GM18511 (cell line): ENCODE results near the gene SERGEF.

Experiments used
- ATAC-seq: cut with Tn5 transposase; IDR thresholded peaks from one replicate; pipeline ENCODE4 v1.9.1; 2021; ENCODE audit warnings: mild to moderate bottlenecking, moderate library complexity; ENCODE audit not compliant: unreplicated experiment

The SERGEF gene

DNA sequence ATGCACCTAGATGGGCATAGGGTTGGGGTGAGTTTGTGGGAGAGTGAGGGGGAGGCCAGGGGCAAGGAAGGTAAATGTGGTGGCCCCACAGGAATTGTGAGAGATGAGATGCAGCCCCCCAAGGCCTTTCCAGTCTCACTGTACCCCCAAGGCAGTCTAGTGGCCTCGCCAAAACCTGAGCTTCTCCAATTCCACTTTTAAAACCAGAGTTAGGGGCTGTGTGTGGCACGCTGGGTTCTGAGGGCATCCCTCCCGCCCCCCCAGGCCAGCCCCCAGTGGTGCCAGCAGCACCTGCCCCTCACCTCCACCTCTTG, 237.9 kb downstream of the SERGEF start:
- ATAC-seq: no peak

DNA sequence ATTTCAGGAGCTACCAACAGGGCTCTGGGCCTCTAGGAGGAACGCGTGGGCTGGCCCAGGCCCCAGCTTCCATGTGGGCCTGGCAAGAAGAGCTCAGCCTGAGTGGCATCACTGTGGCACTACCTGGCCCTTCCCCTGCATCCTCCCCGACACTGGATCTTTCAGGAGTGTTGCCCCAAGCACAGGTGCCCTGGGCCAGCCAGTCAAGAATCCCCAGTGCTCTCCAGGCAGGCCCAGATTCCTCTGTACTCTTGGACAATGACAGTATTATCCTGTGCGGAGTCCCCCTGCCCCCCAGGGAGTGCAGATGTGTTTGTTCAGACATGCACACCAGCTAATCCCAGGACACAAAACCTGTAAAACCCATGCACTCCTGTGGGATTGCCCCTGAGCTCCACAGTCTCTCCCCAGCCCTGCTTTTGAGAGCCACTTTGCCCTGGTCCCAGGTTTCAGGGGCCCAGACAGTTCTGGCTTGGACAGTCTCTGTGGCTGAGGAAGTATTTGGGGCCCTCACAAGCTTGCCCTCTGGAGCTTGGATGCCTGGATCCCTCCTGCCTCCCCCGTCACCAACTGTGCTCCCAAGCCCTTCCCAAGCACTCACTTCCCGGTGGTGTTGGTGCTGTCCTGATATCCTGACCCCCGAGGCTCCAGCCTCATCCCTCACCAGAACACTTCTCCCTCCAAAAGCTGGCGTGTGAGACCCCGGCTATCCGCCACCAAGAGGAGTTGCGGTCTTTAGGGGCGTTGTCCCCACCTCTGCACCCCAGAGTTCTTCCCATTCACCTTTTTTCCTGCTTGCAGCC, 238.4 kb downstream of the SERGEF start:
- ATAC-seq: no peak

DNA sequence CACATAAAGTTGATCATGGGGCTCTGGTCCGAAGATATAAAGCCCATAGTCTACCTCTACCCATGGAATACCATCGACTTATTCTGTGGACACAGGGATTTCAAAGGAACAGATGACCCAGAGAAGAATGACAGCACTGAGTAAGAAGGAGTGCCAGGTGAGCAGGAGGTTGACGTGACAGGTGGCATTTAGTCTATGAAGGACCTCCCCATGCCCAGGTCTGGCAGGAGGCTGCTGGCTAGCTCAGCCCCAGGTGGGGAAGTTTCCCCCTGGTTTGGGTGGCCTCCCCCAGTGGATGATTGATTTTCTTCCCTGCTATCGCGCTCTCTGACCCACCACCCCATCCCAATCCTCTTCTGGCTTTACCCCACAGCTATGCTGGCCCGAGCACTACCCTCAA, 239.2 kb downstream of the SERGEF start:
- no peak for ATAC-seq

DNA sequence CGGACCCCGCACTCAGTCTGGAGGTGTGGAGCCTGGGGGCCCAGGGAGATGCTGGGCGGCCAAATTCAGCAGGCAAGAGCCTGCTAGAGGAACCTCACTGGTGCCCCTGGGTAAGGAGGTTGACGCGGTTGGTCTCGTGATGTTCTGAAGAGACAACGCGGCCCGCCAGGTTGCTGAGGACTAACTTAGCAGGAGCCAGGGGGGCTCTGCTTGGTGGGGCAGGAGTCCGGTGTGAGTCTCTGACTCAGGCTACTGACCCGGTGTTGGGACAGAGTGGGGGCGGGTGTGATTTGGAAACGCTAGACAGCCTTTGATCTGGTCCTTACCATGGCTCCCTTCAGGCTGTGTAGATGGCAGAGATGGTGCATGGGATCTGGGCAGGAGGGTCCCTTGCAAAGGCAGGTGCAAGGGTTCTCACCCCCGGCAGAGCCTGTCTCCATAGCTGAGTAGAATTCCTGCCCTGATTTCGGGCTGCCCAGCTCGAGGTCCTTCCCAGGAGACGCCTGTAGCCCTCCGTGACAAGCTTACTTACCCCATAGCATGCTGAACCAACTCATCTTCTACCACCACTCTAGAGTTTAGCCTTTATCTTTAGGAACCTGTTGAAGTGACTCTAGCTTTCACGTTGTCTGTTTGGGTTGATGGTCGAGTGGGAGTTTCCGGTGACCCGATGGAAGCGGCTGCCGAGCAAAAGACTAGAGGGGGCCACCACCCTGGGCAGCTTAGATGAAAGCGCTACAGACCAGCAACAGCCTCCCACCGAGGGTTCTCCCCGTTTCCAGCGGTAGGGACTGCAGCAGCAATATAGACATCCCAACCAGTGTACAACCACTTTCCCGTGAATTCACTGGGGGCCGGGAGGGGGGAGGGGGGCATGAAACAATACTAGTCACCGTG, 239.9 kb downstream of the SERGEF start:
- ATAC-seq: no peak

DNA sequence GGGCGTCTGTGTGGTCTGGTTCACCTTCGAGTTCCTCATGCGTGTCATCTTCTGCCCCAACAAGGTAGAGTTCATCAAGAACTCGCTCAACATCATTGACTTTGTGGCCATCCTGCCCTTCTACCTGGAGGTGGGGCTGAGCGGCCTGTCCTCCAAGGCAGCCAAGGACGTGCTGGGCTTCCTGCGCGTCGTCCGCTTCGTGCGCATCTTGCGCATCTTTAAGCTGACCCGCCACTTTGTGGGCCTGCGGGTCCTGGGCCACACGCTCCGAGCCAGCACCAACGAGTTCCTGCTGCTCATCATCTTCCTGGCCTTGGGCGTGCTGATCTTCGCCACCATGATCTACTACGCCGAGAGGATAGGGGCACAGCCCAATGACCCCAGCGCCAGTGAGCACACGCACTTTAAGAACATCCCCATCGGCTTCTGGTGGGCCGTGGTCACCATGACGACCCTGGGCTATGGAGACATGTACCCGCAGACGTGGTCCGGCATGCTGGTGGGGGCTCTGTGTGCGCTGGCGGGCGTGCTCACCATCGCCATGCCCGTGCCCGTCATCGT, 240.9 kb downstream of the SERGEF start:
- ATAC-seq: no peak

DNA sequence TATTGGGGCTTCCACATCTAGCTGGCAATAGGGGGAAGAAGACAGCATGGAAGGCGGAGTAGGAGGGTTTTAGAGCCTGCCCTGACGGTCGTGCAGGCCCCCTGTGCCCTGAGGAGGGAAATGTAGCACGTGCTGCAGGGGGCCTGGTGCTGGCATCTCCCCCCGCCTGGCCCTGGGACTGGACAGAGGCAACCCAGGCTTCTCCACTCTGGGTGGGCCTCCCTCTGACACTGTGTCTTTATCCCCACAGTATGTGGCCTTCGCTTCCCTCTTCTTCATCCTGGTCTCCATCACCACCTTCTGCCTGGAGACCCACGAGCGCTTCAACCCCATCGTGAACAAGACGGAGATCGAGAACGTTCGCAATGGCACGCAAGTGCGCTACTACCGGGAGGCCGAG, 241.4 kb downstream of the SERGEF start:
- ATAC-seq: no peak

DNA sequence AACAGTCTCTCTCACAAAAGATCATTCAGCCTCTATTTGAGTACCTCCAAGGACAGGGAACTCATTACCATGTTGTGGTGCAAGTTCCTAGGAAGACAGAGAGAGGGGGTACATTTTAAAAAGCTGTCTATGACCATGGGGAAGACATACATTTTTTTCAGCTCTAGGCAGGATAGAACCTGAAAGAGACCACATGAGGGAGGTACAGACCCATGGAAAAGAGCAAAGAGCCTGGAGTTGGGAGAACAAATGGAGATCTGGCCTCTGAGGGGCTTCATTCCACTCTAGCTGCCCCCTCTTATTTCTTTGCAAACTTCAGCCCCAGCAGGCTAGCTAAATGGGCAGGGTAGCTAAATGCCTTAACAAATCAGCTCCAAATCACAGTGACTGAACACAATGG, 241.9 kb downstream of the SERGEF start:
- ATAC-seq: no peak

DNA sequence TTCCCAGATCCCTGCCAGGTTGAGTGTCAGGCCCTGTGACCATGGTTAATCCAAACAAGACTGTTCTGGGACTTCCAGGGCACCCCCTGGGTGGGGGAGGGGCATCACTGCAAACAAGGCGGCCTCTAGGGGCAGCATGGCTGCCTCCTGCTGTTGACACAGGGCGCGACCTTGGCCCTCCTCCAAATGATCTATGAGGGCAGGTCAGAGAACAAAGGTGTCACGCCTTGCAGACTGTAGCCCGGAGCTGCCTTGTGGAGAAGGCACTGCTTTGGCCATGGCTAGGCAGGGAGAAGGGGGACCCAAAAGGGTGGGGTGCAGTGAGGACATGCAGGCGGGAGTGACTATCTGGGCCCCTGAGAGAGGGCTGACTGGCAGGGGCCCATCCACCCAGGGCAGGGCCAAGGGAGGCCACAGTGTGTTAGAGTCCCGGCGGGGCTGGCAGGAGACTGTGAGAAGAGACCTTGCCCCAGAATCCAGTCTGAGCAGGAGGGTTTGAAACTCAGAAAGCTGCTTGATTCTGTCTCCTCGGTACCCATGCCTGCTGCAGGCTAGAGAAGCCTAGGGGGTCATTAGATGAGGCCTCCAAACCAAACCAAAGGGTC, 242.7 kb downstream of the SERGEF start:
- no peak for ATAC-seq

DNA sequence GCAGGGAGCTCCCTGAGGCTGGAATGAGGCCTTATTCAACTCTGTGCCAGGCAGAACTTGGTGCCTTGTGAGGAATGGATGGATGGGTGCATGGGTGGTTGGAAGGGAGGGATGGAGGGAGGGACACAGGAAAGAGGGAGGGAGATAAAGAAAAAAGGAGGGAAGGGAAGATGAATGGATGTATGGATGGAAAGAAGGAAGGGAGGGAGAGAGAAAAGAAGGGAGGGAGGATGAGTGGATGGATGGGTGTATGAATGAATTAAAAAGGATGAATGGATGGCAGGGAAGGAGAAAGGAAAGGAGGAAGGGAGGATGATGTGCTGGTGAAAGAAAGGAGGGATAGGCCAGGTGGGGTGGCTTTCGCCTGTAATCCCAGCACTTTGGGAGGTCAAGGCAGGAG, 243.6 kb downstream of the SERGEF start:
- no peak for ATAC-seq

DNA sequence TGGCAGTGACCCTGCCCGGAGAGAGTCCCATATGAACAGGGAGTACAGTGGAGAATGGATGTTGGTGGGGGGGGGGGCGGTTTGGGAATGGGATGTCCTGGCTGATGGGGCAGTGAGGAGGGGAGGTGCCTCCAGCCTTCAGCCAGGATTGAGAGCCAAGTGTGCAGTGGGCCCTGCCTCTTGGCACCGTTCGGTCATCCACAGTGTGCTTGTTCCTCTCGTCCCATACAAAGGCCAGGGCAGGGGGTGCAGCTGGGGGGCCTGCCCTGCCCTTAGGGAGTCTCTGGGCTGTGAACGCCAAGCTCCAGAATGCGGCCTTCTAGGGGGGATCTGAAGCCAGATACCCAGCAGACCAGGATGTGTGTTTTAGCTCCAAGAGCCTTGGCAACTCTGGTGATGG, 244.3 kb downstream of the SERGEF start:
- no peak for ATAC-seq

DNA sequence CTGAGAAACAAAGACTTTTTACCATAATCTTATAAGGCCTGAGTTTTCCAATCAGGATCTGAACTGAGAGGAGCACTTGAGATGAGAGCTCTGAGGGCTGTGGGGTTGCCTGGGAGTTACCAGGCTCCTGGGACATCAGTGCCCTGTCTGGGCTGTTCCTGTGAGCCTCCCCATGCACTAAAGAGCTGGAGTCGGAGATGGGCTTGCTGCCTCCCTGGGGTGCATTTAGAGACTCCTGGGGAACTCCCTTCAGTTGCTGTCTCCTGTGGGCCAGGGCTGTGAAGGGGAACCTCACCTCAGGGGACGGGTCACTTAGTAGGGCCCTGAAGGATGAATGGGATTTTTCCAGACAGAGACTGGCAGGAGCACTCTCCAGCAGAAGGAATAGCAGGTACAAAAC, 244.9 kb downstream of the SERGEF start:
- ATAC-seq: no peak

DNA sequence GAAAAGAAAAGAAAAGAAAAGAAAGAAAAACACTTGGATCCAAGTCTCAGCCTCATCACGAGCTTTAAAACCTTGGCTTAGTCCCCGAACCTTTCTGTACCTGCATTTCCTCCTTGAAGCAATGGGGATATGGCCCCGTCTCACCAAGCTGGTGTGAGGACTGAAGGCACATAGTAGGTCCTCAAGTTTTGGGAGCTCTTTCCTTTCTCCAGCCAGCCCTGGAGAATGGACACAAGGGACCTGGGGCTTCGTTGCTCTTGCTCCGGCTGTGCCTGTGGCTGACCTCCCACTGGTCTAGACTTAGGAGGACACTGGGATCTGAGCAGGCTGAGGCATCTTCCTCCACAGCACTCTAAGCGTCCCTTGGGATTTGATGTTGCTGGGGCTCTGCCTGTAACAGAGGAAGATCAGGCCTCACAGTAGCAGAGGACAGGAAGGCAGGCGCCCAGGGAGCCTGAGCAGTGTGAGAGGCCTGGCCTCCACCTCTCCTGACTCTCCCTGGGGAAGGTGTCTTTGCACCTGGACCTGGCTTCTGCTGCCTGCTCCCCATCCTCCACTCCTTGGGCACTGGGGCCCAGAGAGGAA, 245.5 kb downstream of the SERGEF start:
- no peak for ATAC-seq

DNA sequence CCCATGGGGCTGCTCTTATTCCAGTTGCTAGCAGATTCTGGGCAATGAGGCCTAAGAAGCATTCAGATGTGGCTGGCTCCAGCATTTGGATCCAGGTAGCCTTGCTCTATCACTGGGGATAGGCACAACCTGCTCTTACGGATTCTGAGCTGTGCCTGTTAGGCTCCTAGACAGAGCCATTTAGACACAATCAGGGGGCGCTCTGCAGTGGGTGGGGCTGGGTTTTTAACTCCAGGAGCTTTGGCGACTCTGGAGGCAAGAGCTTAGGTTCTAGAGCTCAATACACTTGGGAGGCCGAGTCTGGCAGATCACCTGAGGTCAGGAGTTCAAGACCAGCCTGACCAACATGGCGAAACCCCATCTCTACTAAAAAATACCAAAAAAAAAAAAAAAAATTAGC, 246.3 kb downstream of the SERGEF start:
- no peak for ATAC-seq

DNA sequence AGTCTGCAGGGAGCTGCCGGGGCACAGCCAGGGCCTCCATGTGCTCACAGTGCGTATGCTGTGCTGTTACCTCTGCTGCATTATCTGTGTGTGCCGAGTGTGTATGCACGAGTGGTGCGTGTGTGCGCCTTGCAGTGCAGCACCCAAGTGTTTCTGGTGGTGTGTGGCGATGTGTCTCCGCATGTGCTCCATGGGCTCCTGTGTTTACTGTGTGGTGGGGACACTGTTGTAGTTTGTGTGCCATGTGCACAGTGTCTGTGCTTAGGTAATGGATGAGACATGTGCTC, 246.8 kb downstream of the SERGEF start:
- ATAC-seq: no peak

DNA sequence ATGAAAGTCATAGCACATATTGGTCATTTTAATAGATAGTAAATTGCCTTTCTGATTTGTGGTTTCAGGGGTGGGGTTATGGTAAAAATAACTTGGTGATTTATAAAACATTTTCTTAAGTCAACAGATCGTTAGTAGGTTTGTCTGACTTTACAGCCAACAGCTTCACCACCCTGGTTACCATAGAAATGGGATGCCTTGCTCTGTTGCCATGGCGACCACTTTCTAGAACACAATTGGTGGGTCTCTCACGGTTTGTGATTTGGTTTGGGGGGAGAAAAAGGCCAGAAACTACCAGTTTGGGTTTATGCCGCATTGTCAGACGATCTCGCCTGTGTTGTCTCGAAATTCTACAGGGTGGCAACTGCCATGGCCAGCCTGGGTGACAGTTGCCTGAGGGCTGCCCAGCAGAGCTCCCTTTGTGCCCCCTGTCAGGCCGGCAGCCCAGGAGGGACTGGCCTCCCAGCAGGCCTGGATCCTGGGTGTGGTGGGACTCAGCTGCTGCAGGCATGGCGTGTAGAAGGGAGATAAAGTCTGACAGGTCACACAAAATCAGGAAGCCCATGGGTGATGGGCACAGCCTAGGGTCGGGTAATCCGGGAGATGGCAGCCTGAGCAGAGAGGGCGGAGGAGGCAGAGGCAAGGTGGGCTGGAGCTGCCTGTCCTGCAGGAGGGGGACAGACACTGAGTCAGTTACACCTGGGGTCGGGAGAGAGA, 247.3 kb downstream of the SERGEF start:
- ATAC-seq: no peak

DNA sequence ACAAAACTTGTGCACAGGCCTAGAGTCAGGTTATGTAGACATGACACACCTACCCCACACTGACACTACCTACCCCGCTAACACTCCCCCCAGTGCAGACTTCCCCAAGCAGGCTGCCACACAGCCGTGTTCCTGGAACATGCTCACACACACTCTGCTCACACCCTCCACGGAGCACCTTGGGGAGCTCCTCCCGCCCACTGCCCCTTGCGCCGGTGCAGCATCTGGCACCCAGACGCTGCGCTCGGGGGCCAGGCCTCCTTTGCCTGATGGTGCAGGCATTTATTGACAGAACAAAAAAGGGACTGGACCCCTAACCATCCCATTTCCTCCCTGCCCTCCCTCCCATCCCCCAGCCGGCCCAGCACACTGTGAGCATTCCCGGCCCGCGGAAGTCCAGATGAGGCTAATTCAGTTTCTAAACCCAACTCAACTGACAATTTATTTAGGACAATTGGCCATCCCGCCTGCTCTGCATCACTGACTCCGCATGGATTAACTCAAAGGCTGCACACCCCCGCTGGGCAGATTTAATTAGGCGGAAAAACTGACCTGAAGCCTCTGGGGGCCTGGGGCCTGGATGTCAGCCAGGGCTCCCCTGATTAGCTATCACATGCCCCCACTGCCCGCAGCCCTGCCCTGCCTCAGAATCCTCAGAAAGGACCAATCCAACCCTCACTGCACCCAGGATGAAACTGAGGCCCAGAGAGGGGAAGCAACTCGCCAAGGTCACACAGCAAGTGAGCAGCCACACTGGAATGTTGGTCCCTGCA, 248.2 kb downstream of the SERGEF start:
- ATAC-seq: no peak

DNA sequence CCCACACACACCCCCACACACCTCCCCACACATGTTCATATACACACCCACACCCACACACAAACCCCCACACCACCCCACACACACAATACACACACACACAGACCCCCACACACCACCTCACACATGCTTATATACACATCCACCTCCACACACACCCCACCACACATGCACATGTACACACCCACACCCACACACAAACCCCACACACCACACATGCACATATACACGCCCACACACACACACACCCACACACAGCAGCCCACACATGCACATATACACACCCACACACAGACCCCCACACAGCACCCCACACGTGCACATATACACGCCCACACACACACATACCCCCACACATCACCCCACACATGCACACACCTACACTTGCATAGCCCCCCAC, 249.1 kb downstream of the SERGEF start:
- ATAC-seq: no peak

DNA sequence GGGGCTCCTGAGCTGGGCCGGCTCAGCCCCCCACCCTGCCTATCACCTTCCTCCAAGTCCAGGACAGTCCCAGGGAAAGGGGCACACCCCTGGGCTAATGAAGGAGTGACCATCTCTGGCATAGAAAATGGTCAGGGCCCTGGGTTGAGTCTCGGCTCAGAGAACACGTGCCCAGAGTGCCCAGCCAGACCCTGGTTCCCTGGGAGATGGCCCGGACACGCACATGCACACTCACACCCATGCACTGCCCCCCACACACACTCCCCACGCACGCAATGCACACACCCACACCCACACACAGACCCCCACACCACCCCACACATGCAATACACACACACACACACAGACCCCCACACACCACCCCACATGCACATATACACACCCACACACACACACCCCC, 249.6 kb downstream of the SERGEF start:
- no peak for ATAC-seq

DNA sequence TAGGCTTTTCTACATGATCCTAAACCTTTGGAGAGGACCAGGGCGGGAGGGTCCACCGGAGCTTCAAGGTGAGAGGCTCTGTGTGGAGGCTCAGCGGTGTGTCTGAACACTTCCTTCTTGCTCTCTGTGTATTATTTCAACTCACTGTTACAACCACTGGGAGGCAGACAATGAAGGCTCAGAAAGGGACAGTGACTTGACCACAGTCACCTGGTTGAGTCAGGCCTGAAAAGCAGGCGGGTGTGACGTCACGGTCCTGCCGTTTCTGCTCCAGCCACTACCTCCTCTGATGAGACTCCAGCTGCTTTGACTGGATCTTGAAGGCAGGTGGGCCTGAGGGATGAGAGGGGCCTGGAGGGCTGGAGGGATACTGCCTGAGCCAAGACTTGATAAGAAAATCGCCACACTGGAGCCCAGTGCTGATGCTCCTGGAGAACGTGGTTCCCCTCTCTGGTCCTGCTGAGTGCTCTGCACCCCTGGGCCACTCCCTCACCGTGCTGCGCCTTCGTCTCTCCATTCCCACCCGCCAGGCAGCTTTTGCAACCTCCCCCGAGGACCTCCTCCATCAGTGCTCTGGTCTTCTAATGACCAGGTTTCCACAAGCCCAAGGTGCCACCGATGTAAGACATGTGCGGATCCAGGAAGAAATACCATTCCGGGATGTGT, 250.4 kb downstream of the SERGEF start:
- peak; percentile 52 for ATAC-seq
